HCT116 (cell line): ENCODE measurements around the gene XYLT1.

Source experiments
- ATF3 ChIP-seq: IDR thresholded peaks from 2 replicates; pipeline ENCODE4 v1.6.1; 2012
- CEBPB ChIP-seq: IDR thresholded peaks from 2 replicates; pipeline ENCODE4 v1.6.1; 2012; ENCODE audit warnings: low read depth
- CTCF ChIP-seq, 3 experiments: fragments of 200-600 bp in 1 of 3; sonication (generic) in 1 of 3; IDR thresholded peaks in 2 of 3; conservative IDR thresholded peaks in 1 of 3; 2 replicates each; pipeline ENCODE4 v1.5.1; 2012 to 2017; ENCODE audit warnings: low read depth in 2 of 3, low read length in 2 of 3, antibody characterized with exemption in 1 of 3, borderline replicate concordance in 1 of 3, control low read depth in 1 of 3, mild to moderate bottlenecking in 1 of 3, mixed read lengths in 1 of 3, mixed run types in 1 of 3, moderate library complexity in 1 of 3; ENCODE audit not compliant: insufficient read depth in 1 of 3
- EZH2 ChIP-seq: fragments of 200-600 bp; sonication (generic); IDR thresholded peaks from 2 replicates; pipeline ENCODE4 v1.6.1; 2017; ENCODE audit warnings: antibody characterized with exemption, mixed run types
- FOSL1 ChIP-seq: IDR thresholded peaks from 2 replicates; pipeline ENCODE4 v1.6.1; 2012; ENCODE audit warnings: low read depth
- MAX ChIP-seq: IDR thresholded peaks from 2 replicates; pipeline ENCODE4 v1.6.1; 2012
- POLR2A ChIP-seq: IDR thresholded peaks from 2 replicates; pipeline ENCODE4 v1.7.0; 2011; ENCODE audit warnings: borderline replicate concordance; ENCODE audit not compliant: insufficient read depth, insufficient read length; ENCODE audit errors: extremely low read depth
- POLR2AphosphoS5 ChIP-seq: IDR thresholded peaks from 2 replicates; pipeline ENCODE4 v1.6.1; 2011; ENCODE audit warnings: mild to moderate bottlenecking, low read depth, low read length, moderate library complexity
- REST ChIP-seq: IDR thresholded peaks from 2 replicates; pipeline ENCODE4 v1.6.1; 2012; ENCODE audit warnings: low read depth
- SIN3A ChIP-seq: IDR thresholded peaks from 2 replicates; pipeline ENCODE4 v1.6.1; 2012; ENCODE audit warnings: low read depth
- SP1 ChIP-seq: IDR thresholded peaks from 2 replicates; pipeline ENCODE4 v1.6.1; 2012; ENCODE audit warnings: low read depth
- ZFX ChIP-seq: fragments of 450-650 bp; IDR thresholded peaks from 2 replicates; pipeline ENCODE4 v1.6.1; 2017
- ZNF274 ChIP-seq: fragments of 200-500 bp; sonication (Bioruptor generic); IDR thresholded peaks from 2 replicates; pipeline ENCODE4 v1.6.1; 2014; ENCODE audit warnings: mild to moderate bottlenecking, low read depth, low read length, inconsistent platforms

- TF ChIP-seq CTCF (IDR thresholded peaks at IDR 0.05 in 2 of 3, conservative IDR thresholded peaks at IDR 0.05 in 1 of 3; ENCODE audit: borderline replicate concordance in 1 of 3, insufficient read depth in 1 of 3, low read depth in 2 of 3, low read length in 2 of 3) (no peak), ZNF274 (no peak), SIN3A (no peak), ATF3 (no peak), POLR2AphosphoS5 (no peak), POLR2A (no peak), CEBPB (no peak), ZFX (no peak), FOSL1 (no peak), REST (no peak), MAX (no peak), SP1 (no peak), EZH2 (no peak)
These were observed 104.3 kb downstream of the XYLT1 start for GRCh38 chr16:17366299-17366961.
